Measurements from ENCODE around the gene TTC39C. TPM values are rescaled to one million over a fixed set of nuclear protein-coding genes. Genes with fewer than 3 reads are reported as not detected.
A peak's percentile ranks its signal among the peaks of the same experiment; 100 is the strongest.

TTC39C gene
- total RNA-seq, 2 experiments from 2014 or later, result 31.4 to 47.0 TPM

DNA sequence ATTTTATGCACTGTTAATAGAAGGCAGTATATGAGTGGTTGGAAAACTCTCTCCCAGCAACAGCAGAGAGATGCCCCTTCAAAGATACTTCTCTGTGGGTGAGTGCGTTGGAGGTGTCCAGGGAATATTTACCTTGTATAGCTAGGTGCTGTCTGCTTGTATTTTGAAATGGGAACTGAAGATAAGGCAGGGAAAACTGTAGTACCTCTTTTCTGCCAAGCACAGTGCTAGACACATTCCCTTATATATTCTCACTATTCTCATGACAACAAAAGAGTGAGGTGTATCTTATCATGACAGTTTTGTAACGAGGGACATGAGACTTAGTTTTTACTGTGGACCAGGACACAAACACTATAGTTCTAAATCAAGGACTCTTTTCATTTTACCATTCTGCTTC lies 2.1 kb downstream of the TTC39C start:
- Histone ChIP-seq H3K9me3 (ENCODE audit: low read length) (no peaks in the 10 kb centered on the region), H2AFZ (ENCODE audit: low read length) (no peak overlapping the region), H3K9me2 (ENCODE audit: insufficient read depth, low read length) (no peaks in the 10 kb centered on the region), H3K4me1 (ENCODE audit: insufficient read depth, low read length, poor library complexity, severe bottlenecking) (peaks cover 81% of the 10 kb centered on the region), H3K4me3 (ENCODE audit: low read depth, low read length, poor library complexity, severe bottlenecking) (peak overlapping the region; percentile 86), H4K20me1 (ENCODE audit: insufficient read depth, low read length) (peaks cover 30% of the 10 kb centered on the region), H3K4me2 (ENCODE audit: low read length) (peak overlapping the region; percentile 82), H3K27ac (ENCODE audit: low read depth, low read length, poor library complexity, severe bottlenecking) (peak overlapping the region; percentile 55), H3K79me2 (ENCODE audit: insufficient read depth, low read depth, low read length) (peaks cover 56% of the 10 kb centered on the region), H3K36me3 (ENCODE audit: insufficient read depth, low read length) (peaks cover 18% of the 10 kb centered on the region; the same call in 1 of the 2 replicates)
- intact Hi-C loops (cut with micrococcal nuclease; ENCODE audit: unreplicated experiment), result loop anchor here (10.0 kb wide), 1 partner anchor 908 kb away; no protein-coding TSS in a partner anchor
- POLR2A ChIA-PET, result interaction anchor here (0.5 kb wide), 1 partner anchor 124 kb away, joined by 3 read pairs; no protein-coding TSS in a partner anchor
- BruUV-seq (replicated peaks), result no TSS peak
- CTCF ChIA-PET (ENCODE audit: unreplicated experiment), result no interaction called here
- no peak for DNase-seq (ENCODE audit: low spot score)
- peak; percentile 76 for TF ChIP-seq CTCF (conservative IDR thresholded peaks at IDR 0.05; ENCODE audit: low read length)
- TF ChIP-seq EZH2phosphoT487 (IDR thresholded peaks at IDR 0.05; ENCODE audit: borderline replicate concordance, low read depth, low read length), result no peak

GRCh38 chr18:24018299-24018886 lies 3.8 kb downstream of the TTC39C start:
- Histone ChIP-seq H2AFZ (ENCODE audit: low read length) (no peak overlapping the region), H4K20me1 (ENCODE audit: insufficient read depth, low read length) (peaks cover 35% of the 10 kb centered on the region), H3K4me3 (ENCODE audit: low read depth, low read length, poor library complexity, severe bottlenecking) (peak overlapping the region; percentile 86), H3K4me2 (ENCODE audit: low read length) (peak overlapping the region; percentile 82), H3K9me3 (ENCODE audit: low read length) (no peaks in the 10 kb centered on the region), H3K9me2 (ENCODE audit: insufficient read depth, low read length) (no peaks in the 10 kb centered on the region), H3K4me1 (ENCODE audit: insufficient read depth, low read length, poor library complexity, severe bottlenecking) (peaks cover 80% of the 10 kb centered on the region), H3K79me2 (ENCODE audit: insufficient read depth, low read depth, low read length) (peaks cover 65% of the 10 kb centered on the region), H3K27ac (ENCODE audit: low read depth, low read length, poor library complexity, severe bottlenecking) (peak overlapping the region; percentile 83), H3K36me3 (ENCODE audit: insufficient read depth, low read length) (peaks cover 36% of the 10 kb centered on the region; the same call in 1 of the 2 replicates)
- DNase-seq (ENCODE audit: low spot score), result no peak
- intact Hi-C loops (cut with micrococcal nuclease; ENCODE audit: unreplicated experiment), result loop anchor here (2.0 to 10.0 kb wide), 3 partner anchors 30 to 906 kb away; no protein-coding TSS in a partner anchor
- ChIA-PET CTCF (ENCODE audit: unreplicated experiment) (no interaction called here), POLR2A (no interaction called here)
- TF ChIP-seq CTCF (conservative IDR thresholded peaks at IDR 0.05; ENCODE audit: low read length) (no peak), EZH2phosphoT487 (IDR thresholded peaks at IDR 0.05; ENCODE audit: borderline replicate concordance, low read depth, low read length) (no peak)
- BruUV-seq (replicated peaks), result no TSS peak
